Erythroblast (primary cell): Measurements from ENCODE around the gene ZNF521.

Experiments
- GATA1 ChIP-seq: IDR thresholded peaks from 2 replicates; pipeline ENCODE4 v1.6.1; 2011; ENCODE audit warnings: low read depth, mild to moderate bottlenecking, control low read depth, low read length, moderate library complexity
- POLR2A ChIP-seq: IDR thresholded peaks from 2 replicates; pipeline ENCODE4 v1.6.1; 2011; ENCODE audit warnings: mild to moderate bottlenecking, low read length

DNA sequence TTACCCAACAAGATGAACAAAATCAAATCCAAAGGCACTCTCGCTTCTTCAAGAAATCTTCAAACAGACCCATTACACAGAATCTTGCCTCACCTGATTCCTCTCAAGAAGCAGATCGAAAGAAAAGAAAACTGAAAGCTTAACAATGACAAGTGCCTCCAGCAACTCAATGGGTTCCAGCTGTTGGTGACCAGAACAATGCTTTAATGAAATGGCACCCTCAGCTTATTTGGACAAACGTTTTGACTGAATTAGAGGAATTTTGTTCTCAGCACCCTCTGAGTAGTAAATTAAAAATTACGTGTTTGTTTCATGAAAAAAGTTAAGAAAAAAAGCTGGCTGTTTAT lies 211.0 kb downstream of the ZNF521 start:
- TF ChIP-seq POLR2A: no peak
- TF ChIP-seq GATA1: no peak
